ENCODE measurements around the gene SPR.

The SPR gene

DNA sequence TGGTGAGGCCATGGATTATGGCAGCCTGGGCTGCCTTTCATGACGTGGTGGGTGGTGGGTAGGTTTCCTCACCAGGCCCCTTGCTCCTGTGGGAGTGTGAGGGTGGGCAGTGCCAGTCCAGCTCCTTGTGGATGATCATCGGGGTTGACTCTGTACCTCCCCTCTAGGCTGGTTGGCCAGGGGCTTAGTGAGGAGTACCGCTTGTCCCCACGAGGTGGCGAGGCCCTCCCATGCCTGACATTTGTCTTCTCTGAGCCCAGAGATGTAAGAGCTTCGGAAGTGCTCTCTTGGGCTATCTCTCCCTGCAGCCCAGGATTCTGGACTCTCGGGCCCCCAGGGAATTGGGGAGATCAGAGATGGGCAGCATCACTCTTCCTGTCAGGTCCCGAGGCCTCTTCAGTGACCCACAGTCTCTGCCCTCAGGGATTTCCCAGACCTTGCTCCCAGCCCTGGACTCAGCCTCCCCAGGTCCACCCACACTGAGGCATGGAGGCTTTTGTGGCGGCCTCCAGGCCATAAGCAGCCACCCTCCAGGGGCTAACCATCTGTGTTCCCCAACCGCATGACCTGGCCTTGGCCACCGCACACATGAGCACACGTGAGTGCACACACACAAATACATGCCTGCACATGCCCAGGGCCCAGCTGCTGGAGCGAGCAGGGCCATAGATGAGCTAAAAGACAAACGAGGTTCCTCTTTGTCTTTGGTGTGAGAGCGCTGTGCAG lies 6.5 kb downstream of the SPR start:
- H3K79me2 ChIP-seq (ENCODE audit: low read length): no peaks in the 10 kb centered on the region
- 0 out of 2 replicates have a peak overlapping the region, but pooled peaks have one; percentile 0 for H3K27ac ChIP-seq (ENCODE audit: low read length)
- peaks cover 31% of the 10 kb centered on the region for H3K4me1 ChIP-seq (ENCODE audit: low read length)
- peak overlapping the region; percentile 13; the same call in 1 of the 2 replicates for H2AFZ ChIP-seq (ENCODE audit: low read depth, low read length)
- no peaks in the 10 kb centered on the region for H4K20me1 ChIP-seq (ENCODE audit: insufficient read depth, low read length)
- H3K36me3 ChIP-seq (replicated peaks; ENCODE audit: low read depth, low read length): peaks cover 9% of the 10 kb centered on the region
- H3K4me3 ChIP-seq (ENCODE audit: low read length): no peak overlapping the region
- peak overlapping the region; percentile 10; the same call in 1 of the 2 replicates for H3K4me2 ChIP-seq (ENCODE audit: low read length)
- no peaks in the 10 kb centered on the region for H3K27me3 ChIP-seq (ENCODE audit: low read depth, low read length)
- TF ChIP-seq, protein P1, sequence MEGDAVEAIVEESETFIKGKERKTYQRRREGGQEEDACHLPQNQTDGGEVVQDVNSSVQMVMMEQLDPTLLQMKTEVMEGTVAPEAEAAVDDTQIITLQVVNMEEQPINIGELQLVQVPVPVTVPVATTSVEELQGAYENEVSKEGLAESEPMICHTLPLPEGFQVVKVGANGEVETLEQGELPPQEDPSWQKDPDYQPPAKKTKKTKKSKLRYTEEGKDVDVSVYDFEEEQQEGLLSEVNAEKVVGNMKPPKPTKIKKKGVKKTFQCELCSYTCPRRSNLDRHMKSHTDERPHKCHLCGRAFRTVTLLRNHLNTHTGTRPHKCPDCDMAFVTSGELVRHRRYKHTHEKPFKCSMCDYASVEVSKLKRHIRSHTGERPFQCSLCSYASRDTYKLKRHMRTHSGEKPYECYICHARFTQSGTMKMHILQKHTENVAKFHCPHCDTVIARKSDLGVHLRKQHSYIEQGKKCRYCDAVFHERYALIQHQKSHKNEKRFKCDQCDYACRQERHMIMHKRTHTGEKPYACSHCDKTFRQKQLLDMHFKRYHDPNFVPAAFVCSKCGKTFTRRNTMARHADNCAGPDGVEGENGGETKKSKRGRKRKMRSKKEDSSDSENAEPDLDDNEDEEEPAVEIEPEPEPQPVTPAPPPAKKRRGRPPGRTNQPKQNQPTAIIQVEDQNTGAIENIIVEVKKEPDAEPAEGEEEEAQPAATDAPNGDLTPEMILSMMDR (IDR thresholded peaks at IDR 0.05; ENCODE audit: low read depth, low read length): peak; percentile 83
- TF ChIP-seq EZH2phosphoT487 (IDR thresholded peaks at IDR 0.05; ENCODE audit: low read depth): no peak
- H3K9me3 ChIP-seq (ENCODE audit: insufficient read depth, low read length): no peaks in the 10 kb centered on the region
- peak overlapping the region; percentile 6; the same call in 1 of the 2 replicates for H3K9ac ChIP-seq (ENCODE audit: low read length)

DNA sequence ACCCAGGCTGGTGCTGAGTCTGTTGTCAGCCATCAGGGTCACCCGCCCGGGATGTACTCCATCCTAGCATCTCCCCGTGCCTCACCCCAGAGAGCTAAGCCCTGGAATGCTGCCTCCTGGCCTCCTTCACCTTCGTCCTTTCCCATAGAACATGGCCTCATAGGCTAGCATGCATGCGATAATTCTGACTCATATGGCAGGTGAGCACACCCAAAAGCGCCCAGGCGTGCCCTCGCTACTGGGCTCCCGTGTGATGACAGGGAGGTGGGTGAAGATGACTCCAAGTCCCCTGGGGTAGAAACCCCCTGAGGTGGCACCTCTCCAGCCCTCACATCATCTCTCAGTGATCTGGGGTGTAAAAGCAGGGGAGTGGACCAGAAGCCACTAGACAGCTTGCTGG lies 7.3 kb downstream of the SPR start:
- Histone ChIP-seq H3K79me2 (ENCODE audit: low read length) (no peaks in the 10 kb centered on the region), H3K9ac (ENCODE audit: low read length) (no peak overlapping the region), H2AFZ (ENCODE audit: low read depth, low read length) (no peak overlapping the region), H3K4me2 (ENCODE audit: low read length) (peak overlapping the region; percentile 10; the same call in 1 of the 2 replicates), H4K20me1 (ENCODE audit: insufficient read depth, low read length) (no peaks in the 10 kb centered on the region), H3K4me1 (ENCODE audit: low read length) (peaks cover 31% of the 10 kb centered on the region), H3K9me3 (ENCODE audit: insufficient read depth, low read length) (no peaks in the 10 kb centered on the region), H3K27me3 (ENCODE audit: low read depth, low read length) (no peaks in the 10 kb centered on the region), H3K4me3 (ENCODE audit: low read length) (no peak overlapping the region), H3K27ac (ENCODE audit: low read length) (0 out of 2 replicates have a peak overlapping the region, but pooled peaks have one; percentile 0), H3K36me3 (replicated peaks; ENCODE audit: low read depth, low read length) (peaks cover 8% of the 10 kb centered on the region)
- TF ChIP-seq EZH2phosphoT487 (IDR thresholded peaks at IDR 0.05; ENCODE audit: low read depth): no peak
- TF ChIP-seq, protein P1 (IDR thresholded peaks at IDR 0.05; ENCODE audit: low read depth, low read length): no peak

DNA sequence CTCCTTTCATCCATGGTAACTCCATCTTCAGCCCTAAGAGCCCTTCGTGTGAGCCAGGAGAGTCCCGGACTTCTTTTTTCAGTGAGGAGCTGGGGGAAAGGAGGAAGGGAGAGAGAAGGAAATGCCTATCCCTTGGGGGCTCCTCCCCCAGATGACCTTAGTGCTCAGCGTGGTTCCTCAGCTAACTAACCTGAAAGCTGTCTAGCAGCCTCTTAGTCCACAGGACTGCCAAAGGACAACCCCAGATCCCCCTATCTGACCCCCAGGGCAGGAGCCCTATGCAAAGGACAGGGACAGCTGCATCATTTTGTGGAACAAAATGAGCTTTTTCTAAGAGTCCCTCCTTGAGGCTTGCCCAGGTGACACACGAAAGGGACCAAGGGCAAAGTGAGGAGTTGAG lies 7.9 kb downstream of the SPR start:
- Histone ChIP-seq H3K79me2 (ENCODE audit: low read length) (no peaks in the 10 kb centered on the region), H3K9ac (ENCODE audit: low read length) (no peak overlapping the region; the same call in 1 of the 2 replicates), H3K27me3 (ENCODE audit: low read depth, low read length) (no peaks in the 10 kb centered on the region), H2AFZ (ENCODE audit: low read depth, low read length) (peak overlapping the region; percentile 38; the same call in 1 of the 2 replicates), H4K20me1 (ENCODE audit: insufficient read depth, low read length) (no peaks in the 10 kb centered on the region), H3K4me2 (ENCODE audit: low read length) (peak overlapping the region; percentile 10), H3K4me1 (ENCODE audit: low read length) (peaks cover 31% of the 10 kb centered on the region), H3K9me3 (ENCODE audit: insufficient read depth, low read length) (no peaks in the 10 kb centered on the region), H3K27ac (ENCODE audit: low read length) (no peak overlapping the region), H3K36me3 (replicated peaks; ENCODE audit: low read depth, low read length) (peaks cover 4% of the 10 kb centered on the region), H3K4me3 (ENCODE audit: low read length) (no peak overlapping the region)
- TF ChIP-seq, protein P1 (IDR thresholded peaks at IDR 0.05; ENCODE audit: low read depth, low read length): no peak
- no peak for TF ChIP-seq EZH2phosphoT487 (IDR thresholded peaks at IDR 0.05; ENCODE audit: low read depth)

DNA sequence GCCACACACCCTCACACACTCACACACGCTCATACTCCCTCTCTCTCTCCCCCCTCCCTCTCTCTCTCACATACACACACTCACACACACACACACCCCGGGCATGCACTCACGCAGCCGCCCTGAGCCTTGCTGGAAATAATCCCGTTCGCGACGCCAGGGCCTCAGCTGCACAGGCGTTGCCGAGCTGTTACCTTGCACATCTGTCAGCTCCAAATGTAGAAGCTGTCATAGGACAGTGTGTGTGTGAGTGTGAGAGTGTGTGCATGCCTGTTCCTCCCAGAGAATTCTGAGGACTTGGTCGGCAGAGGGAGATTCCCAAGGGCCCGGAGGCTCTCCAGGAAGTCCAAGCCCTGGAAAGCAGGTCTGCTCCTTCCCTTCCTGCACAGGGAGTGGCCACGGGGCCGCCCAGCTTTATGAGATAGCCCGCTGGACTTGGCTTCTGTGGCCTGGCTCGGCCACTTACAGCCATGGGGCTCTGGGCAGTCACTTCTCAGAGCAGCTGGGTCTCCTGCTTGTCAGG lies 8.6 kb downstream of the SPR start:
- Histone ChIP-seq H4K20me1 (ENCODE audit: insufficient read depth, low read length) (no peaks in the 10 kb centered on the region), H3K9ac (ENCODE audit: low read length) (no peak overlapping the region), H3K36me3 (replicated peaks; ENCODE audit: low read depth, low read length) (peaks cover 4% of the 10 kb centered on the region), H3K27me3 (ENCODE audit: low read depth, low read length) (no peaks in the 10 kb centered on the region), H3K27ac (ENCODE audit: low read length) (no peak overlapping the region), H3K9me3 (ENCODE audit: insufficient read depth, low read length) (no peaks in the 10 kb centered on the region), H3K4me3 (ENCODE audit: low read length) (no peak overlapping the region), H3K4me2 (ENCODE audit: low read length) (peak overlapping the region; percentile 10; the same call in 1 of the 2 replicates), H3K79me2 (ENCODE audit: low read length) (no peaks in the 10 kb centered on the region), H2AFZ (ENCODE audit: low read depth, low read length) (no peak overlapping the region), H3K4me1 (ENCODE audit: low read length) (peaks cover 31% of the 10 kb centered on the region)
- no peak for TF ChIP-seq EZH2phosphoT487 (IDR thresholded peaks at IDR 0.05; ENCODE audit: low read depth)
- TF ChIP-seq, protein P1 (IDR thresholded peaks at IDR 0.05; ENCODE audit: low read depth, low read length): no peak

All from OCI-LY3 (cell line).